Lung microvascular endothelial cell (primary cell): ENCODE data around the gene EPHA2. TPM values are rescaled to one million over a fixed set of nuclear protein-coding genes. Genes with fewer than 3 reads are reported as not detected.

Source experiments
- DNase-seq, 2 donors: peaks; one replicate each; pipeline versions ENCODE4 v3.0.0 to v3.0.0-alpha.2; 2010; ENCODE audit warnings: low read depth in 2 of 2
- total RNA-seq: library from RNA; depleted of rRNA; stranded (reverse); fragments of >200 nt; gene quantifications from 2 replicates; pipeline ENCODE4 v1.2.1, GENCODE V29; 2014

EPHA2 gene
- total RNA-seq, 1 donor from 2014 or later, result 122 TPM

GRCh38 chr1:16120407-16120806 lies 35.5 kb downstream of the EPHA2 start:
- no peak for DNase-seq

DNA sequence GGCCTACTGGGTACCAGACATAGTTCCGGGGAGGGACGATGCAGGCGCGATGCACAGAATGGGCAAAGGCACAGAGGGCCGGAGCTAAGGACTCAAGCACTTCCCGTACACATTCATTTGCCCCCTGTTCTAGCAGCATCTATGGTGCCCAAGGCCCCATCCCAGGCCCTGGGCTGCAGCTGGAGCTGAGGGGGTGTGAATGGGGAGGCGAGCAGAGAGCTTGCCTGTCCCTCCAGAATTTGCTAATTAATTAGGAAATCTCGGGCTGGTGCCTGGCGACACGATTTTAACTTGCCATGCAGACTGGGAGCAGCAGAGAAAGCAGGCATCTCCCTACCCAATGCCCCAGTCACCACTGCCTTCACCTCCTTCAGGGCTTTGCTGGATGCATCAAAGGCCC lies 35.9 kb downstream of the EPHA2 start:
- no peak for DNase-seq

DNA sequence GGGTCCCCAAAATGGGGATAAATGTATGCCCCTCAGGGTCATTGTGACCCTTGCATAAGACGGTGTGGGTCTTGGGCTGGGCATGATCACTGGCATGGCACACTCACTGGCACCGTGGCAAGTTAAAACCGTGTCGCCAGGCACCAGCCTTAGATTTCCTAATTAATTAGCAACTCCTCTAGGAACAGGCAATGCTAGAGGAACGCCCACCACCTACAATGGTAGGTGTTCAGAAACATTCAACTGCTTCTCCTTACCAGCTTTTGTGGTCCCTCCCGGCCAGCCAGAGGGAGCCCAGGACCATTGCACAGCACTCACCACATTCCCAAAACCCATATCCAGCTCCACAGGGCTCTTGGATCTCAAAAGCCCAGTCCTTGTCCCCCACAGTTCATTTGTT lies 36.4 kb downstream of the EPHA2 start:
- no peak for DNase-seq

GRCh38 chr1:16118706-16119105 lies 37.2 kb downstream of the EPHA2 start:
- DNase-seq, result no peak

- no peak for DNase-seq
These were observed 37.9 kb downstream of the EPHA2 start for GRCh38 chr1:16117936-16118335.

GRCh38 chr1:16117369-16117768 lies 38.5 kb downstream of the EPHA2 start:
- DNase-seq, result no peak

- no peak for DNase-seq
These were observed 39.2 kb downstream of the EPHA2 start for GRCh38 chr1:16116625-16117024.

- no peak for DNase-seq
These were observed 39.9 kb downstream of the EPHA2 start for GRCh38 chr1:16116002-16116401.

GRCh38 chr1:16115468-16115983 lies 40.3 kb downstream of the EPHA2 start:
- DNase-seq, result no peak

DNA sequence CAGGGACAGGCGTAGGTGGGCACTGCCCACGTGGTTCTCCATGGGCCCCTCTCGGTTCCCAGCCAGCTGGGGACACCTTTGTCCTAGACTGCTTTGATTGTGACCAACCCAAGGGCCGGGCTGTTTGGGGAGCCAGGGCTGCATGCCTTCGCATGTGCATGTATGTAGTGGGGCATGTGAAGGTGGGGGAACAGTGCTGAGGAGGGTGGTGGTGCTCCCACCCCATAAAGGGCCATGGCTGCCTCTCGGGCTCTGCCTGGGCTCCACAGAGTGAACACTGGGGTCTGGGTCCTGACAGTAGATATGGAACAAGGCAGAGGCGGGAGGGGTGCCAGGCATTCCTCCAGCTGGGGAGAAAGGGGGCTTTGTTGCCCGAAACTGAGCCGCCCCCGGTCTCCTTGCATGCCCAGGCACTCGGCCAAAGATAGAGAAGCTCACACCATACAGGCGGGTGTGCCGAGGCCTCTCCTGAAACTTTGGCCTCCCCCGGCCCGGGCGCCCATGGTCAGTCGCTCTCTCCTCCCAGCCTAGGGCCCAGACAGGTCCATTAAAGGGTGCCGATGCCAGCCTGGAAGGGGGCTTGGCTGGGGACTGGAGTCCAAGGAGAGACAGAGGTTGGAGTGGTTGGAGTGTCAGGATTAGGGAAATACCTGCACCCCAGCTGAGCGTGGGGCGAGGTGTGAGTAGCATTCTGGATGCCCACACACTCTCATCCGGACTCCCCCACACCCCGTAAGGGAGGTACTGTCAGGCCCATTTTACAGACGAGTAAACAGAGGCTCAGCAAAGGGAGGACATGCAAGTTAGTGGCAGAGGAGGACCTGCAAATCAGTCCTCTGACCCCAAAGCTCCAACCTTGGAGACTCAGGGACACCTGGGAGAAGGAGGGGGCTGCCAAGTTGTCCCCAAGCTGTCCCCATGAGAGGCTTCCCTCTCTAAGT lies 41.1 kb downstream of the EPHA2 start:
- no peak for DNase-seq

GRCh38 chr1:16112596-16113555 lies 43.0 kb downstream of the EPHA2 start:
- no peak for DNase-seq

DNA sequence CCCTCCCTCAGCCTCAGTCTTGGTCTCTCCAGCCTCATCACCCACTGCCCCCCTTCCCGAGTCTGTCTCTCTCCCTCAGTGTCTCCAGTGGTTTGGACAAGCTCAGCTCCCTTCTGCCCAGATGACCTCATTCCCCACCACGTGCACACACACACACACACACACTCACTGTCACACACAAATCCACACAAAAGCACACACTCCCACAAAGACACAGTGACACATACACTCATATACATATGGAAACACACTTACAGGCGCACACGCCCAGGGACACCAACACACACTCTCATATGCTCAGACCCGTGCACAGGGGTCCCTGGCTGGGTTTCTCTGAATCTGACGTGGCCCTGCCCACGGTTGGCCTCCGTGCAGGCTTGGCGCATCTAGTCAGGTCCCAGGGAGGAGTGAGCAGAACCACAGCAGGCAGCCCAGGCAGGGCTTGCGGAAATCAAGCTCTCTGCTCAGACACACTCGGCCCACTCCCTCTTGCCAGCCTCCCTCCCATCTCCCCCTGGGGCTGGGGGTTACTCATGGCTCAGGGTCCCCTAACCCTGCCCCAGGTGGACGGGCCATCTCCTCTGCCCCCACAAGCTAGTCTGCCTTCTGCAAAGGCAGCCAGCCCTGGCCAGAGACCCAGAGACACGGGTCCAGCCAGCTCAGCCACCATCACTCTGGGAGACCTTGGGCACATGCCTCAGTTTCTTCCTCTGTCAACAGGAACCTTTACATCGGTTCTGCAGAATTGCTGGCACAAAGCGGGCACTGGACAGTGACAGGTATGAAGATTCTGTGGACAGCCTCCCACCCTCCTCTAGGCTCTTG lies 43.9 kb downstream of the EPHA2 start:
- DNase-seq, result peak in 1 of 2 donors; percentile 36

GRCh38 chr1:16110884-16111283 lies 45.0 kb downstream of the EPHA2 start:
- no peak for DNase-seq

DNA sequence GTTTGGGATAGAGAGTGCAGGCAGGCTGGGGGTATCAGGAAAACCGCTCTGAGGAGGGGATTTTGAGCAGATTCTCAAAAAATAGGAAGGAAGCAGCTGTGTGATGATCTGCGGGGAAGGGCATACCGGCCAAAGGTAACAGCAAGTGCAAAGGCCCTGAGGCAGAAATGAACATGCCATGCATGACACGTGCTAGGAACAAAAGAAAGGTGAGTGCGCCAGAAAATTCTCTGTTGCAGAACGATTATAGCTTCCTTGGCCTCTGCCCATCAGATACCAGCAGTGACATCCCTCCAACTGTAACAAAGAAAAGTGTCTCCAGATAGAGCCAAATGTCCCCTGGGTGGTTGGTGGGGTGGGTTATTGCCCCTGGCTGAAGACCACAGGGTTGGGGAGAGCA lies 45.4 kb downstream of the EPHA2 start:
- DNase-seq, result no peak

- DNase-seq, result no peak
These were observed 46.3 kb downstream of the EPHA2 start for GRCh38 chr1:16109571-16109970.

DNA sequence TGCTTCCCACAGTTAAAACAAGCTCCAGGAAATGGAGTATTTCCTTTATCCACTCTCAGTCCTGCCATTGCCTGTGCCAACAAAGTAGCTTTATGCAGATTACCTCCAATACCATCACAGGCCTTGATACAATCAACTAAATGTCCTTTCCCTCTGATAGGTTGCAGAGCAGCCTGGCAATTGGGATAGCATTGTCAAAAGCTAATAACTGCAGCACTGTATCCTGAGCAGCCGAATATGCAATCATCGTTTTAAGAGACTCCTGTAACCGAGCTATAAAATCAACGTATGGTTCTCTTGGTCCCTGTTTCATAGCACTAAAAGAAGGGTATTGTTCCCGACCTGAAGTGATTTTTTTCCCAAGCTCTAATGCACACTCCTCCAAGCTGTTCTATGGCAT lies 48.8 kb downstream of the EPHA2 start:
- DNase-seq, result peak in 1 of 2 donors; percentile 55

GRCh38 chr1:16101623-16102022 lies 54.2 kb downstream of the EPHA2 start:
- no peak for DNase-seq

GRCh38 chr1:16099412-16099811 lies 56.5 kb downstream of the EPHA2 start:
- DNase-seq, result no peak

- no peak for DNase-seq
These were observed 60.4 kb downstream of the EPHA2 start for GRCh38 chr1:16095447-16095846.

DNA sequence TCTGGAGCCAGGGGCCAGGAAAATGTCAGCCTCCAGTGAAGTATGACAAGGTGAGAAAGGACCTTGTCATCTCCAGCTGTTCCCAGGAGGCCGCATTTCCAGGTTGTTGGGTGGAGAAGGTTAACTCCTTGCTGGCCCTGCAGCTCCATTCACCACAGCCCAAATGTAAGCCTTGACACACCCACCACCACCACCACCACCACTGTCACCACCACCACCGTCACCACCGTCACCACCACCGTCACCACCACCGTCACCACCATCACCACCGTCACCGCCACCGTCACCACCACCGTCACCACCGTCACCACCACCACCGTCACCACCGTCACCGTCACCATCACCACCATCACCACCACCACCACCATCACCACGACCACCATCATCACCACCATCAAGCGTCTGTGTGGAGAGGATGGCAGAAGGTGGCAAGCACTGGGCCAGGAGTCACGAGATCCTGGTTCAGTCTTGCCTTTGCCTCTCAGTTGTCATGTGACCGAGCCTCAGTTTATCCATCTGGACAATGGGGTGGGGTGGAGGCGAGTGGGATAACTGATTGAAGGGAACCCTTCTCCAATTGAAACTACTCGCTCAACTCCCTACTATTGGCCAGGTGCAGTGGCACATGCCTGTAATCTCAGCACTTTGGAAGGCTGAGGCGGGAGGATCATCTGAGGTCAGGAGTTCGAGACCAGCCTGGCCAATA lies 61.3 kb downstream of the EPHA2 start:
- DNase-seq, result no peak
